ENCODE measurements around the gene PRDM16.

Gene PRDM16

GRCh38 chr1:3126756-3127678, 58.0 kb downstream of the PRDM16 start:
- no peak for DNase-seq

DNA sequence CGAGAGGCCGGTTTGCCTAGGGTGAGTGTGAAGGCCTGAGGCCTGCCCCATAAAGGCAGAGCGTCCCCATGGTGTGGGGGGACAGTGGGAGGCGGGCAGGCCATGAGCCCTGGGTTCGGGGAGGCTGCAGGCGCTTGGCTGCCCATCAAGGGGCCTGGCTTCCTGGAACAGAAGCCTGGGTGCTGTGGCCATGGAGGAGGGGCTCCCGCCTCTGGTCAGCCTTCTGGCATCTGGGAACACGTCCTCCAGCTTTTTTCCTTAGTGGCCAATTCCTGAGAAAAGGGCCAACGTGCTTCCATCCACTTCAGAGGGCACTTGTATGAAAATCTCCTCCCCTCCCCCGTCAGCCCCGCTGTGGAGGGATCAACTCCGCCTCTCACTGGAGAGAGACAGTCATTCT, 58.7 kb downstream of the PRDM16 start:
- DNase-seq: no peak

DNA sequence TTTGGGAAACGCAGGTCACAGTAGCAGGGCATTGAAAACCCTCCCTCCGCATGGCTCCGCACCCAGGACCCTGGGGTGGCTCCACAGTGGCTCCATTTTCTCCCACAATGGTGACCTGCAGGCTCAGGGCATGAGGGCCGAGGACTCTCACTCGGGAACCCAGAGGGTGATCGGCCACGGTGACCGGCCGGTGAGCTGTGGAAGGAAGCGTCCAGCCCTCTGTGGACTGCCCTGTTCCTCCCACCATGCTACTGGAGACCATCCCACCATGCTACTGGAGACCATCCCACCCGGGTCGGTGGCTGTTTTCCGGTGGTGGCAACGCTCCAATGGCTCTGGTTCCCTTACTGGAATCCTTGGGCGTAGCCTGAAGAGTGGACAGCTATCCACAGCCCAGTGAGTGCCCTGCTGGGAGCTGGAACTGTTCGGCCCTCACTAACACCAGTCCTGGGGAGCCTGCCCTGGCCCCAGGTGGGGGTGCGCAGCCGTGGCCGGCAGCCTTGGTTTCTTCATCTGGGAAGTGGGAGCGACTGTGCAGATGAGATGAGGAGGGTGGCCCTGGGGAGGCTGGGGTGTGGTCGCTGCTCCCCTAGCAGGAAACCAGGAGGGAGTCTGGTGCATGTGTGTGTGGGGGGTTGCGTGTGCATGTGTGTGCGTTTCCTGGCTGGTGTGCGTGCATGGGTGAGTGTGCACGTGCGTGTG, 59.6 kb downstream of the PRDM16 start:
- DNase-seq: no peak

GRCh38 chr1:3129133-3129490, 60.1 kb downstream of the PRDM16 start:
- DNase-seq: no peak

GRCh38 chr1:3130268-3130667, 61.3 kb downstream of the PRDM16 start:
- DNase-seq: no peak

DNA sequence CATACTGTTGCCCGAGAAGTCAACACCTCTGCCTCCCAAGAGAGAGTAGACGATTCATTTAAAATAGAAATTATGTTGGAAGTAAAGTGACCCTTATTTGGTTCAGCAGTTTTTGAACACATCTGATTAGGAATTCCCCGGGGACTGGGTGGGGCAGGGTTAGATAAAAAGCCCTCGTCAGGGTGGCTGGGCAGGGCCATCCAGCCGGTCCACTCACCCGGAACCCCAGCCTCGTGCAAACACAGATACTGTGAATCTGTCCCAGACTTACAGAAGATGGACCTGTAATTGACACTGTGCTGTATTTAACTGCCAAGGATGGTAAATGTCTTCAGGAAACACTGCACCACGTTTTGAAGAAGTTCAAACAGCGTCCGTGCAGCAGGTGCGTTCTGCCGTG, 63.7 kb downstream of the PRDM16 start:
- peak; percentile 7 for DNase-seq

- peak; percentile 62 for DNase-seq
These were observed 64.7 kb downstream of the PRDM16 start for GRCh38 chr1:3133686-3134085.

- DNase-seq: no peak
These were observed 65.5 kb downstream of the PRDM16 start for GRCh38 chr1:3134381-3135072.

DNA sequence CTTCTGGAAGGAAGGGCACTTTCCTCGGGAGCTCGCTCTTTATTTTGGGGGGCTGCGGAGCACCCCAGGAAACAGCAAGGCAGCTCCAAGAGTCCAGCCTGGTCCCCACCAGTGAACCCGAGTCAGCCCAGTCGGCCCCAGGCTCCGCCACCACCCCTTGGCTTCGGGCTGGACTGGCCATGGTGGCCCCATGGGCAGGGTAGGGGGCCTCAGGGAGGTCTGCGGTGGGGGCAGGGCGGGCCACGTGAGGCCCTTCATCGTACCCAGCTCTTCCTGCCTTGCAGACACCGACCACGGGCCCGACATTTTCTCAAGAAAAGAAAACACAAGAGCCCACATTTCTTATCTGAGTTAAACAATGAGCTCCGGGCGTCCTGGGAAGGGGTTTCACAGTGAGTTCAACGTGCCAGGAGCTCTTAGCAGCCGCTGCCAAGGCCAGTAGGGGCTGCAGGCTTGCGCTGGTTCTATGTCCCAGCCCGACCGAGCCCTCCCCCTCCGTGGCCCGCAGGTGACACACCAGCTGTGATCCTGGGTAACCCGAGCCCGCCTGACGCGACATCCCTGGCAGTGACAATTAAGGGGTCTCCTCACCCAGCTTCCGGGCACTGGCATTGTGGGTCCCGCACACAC, 66.2 kb downstream of the PRDM16 start:
- no peak for DNase-seq

DNA sequence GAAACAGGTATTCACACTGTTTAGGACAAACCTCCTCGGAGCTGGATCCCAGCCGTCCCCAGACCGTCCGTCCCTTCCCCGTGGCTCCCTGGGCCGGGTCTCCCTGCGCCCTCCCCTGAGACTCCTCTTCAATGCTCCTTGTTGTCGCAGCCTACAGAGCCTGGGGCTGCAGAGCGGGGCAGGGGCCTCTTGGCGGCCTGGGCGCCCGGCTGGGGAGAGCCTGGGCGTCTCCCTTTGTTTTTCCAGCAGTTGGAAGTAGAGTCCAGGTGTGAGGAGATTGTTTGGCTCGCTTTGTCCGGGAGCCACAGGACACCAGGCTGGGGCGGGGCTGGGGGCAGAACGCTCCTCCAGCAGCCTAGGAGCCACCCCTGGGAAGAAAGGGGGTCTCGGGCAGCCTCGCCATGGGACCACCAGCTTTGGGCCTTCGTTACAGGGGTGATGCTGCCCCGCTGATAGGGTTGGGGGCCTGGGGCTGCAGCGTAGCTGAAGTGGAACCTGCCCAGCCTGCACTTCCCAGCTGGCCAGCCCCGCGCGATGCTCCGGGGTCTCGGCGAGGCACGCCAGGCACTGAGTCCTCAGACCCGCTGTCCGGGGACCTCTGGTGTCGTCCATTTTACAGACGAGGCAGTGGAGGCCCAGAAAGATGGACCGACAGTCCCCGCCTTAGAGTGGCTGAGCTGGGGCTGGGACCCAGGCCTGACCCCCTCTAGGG, 66.9 kb downstream of the PRDM16 start:
- DNase-seq: no peak

- DNase-seq: no peak
These were observed 67.5 kb downstream of the PRDM16 start for GRCh38 chr1:3136532-3136931.

- DNase-seq: no peak
These were observed 68.4 kb downstream of the PRDM16 start for GRCh38 chr1:3137111-3138100.

GRCh38 chr1:3138623-3139151, 69.7 kb downstream of the PRDM16 start:
- no peak for DNase-seq

DNA sequence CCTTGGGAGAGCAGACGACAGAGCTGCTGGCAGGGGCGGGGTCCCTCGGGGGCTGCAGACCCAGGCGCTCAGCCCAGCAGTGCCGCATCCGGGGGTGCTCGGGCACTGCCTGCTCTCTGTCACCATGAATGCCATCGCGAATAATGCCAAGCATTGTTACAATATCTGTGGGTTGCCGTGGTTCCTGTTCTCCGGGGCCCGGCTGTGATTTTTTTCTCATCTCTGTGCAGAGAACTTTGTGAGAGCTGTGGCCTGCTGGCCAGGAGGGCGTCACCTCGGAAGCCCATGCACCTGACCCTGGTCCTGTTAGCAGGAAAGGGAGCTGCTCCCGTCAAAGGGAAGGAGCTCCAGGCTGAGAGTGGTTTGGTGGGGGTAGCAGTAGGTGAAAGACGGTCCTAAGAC, 70.4 kb downstream of the PRDM16 start:
- DNase-seq: no peak

DNA sequence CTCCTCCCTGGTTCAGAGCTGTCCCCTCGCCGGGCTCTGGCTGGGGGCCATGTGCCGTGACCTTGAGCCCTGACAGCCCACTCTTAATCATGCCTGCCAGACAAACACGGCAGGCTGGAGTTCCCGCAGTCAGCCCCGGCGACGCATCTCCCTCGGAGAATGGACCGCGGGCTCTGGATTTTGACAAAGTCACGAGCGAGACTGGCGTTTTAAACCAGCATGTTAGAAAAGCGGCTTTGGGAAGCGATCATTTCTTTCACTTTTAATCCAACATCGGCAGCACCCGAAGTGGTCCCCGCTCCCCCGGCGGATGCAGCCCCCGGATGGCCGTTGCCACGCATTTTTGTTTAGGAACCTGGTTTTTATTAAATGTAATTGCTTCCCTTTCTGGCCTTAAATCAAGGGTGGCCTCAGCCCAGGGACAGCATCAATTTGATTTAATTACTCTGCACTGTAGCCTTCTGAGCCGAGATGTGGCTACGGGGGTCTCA, 70.9 kb downstream of the PRDM16 start:
- DNase-seq: no peak

GRCh38 chr1:3140437-3140836, 71.4 kb downstream of the PRDM16 start:
- DNase-seq: no peak

DNA sequence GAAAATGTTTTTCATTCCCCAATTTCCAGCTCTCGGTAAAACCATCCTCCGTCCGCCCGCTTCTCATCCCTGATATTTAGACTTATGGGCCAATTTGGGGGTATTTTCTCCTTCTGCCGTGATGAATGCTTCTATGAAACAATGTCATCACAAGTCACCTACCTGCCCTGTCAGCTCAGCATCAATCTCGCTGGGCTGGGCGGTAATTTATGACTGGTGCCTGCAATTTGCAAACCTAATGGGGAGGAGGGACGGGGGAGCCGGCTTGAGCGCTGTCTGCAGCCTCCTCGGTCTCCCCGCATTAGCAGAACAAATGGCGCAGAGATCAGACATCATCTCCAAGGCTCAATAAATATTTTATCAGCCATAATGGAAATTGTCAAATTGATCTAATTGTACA, 72.1 kb downstream of the PRDM16 start:
- no peak for DNase-seq

DNA sequence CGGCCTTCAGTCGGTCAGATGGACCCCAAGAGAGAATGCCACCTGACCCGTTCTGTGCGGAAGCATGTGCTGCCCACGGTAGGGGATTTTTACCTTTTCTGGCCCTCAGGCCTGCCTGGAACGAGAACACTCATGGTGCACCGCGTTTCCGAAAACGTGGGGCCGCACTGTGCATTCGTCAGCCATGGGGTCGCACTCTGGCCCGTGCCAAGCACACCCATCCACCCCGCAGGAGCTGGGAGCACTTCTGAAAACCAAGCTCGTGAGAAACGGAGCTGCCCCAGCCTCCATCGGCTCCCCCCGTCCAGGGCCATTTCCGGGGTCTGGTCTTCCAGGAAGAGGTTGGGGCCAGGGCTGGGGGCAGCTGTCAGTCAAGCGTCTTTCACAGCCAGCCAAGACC, 72.8 kb downstream of the PRDM16 start:
- DNase-seq: no peak

DNA sequence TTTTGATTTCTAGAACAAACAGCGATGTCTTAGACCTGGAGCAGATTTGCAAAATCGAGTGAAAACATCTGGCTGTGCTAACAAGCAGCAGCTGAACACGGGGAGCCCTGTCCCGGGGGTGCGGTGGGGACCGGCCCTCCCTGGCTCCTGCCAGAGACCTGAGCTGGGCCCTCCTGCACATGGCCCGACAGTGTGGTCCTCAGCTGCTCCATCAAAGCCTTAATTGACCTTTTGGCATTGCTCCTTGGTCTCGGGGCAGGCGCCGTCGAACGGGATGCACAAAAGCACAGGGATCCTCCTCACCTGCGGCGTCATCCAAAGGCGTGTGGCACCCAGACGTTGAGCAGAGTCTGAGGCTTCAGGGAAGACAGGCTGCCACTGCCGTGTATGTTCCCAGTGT, 73.2 kb downstream of the PRDM16 start:
- DNase-seq: no peak

DNA sequence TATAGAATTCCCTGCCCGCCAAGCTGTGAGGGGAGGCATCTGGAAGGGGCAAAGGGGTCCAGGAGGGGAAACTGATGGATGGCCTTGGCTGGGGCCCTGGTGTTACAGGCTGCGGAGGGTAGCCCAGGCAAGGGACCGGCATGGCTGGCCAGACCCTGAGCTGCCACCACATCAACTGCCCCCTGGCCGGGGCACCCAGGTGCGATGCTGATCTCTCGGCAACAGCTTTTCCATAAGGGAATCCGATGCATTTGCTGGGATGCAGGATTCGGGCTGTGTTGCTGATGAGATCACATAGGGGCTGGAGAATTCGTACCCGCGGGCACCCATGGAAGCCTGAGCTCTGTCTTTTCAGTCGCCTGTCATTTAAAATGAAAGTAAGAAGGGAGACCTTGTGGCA, 73.7 kb downstream of the PRDM16 start:
- DNase-seq: no peak

Data from fibroblast of skin of back (primary cell).